Left kidney (tissue), 2 donors: ENCODE measurements around the gene DNAH1. TPM values are rescaled to one million over a fixed set of nuclear protein-coding genes. Genes with fewer than 3 reads are reported as not detected.

Experiments used
- DNase-seq: peaks from one replicate; pipeline ENCODE4 v3.0.0-alpha.2; 2013
- polyA plus RNA-seq: library from polyadenylated mRNA; unstranded; fragments of 120-200 nt; gene quantifications from one replicate; pipeline ENCODE4 v1.2.1, GENCODE V29; 2013; ENCODE audit not compliant: insufficient read length

DNAH1 gene
- polyA plus RNA-seq, 1 donor: 14.8 TPM

GRCh38 chr3:52357151-52358080 lies 41.3 kb downstream of the DNAH1 start:
- no peak for DNase-seq

- DNase-seq: no peak
Observed at GRCh38 chr3:52358362-52358940, 42.3 kb downstream of the DNAH1 start.

DNA sequence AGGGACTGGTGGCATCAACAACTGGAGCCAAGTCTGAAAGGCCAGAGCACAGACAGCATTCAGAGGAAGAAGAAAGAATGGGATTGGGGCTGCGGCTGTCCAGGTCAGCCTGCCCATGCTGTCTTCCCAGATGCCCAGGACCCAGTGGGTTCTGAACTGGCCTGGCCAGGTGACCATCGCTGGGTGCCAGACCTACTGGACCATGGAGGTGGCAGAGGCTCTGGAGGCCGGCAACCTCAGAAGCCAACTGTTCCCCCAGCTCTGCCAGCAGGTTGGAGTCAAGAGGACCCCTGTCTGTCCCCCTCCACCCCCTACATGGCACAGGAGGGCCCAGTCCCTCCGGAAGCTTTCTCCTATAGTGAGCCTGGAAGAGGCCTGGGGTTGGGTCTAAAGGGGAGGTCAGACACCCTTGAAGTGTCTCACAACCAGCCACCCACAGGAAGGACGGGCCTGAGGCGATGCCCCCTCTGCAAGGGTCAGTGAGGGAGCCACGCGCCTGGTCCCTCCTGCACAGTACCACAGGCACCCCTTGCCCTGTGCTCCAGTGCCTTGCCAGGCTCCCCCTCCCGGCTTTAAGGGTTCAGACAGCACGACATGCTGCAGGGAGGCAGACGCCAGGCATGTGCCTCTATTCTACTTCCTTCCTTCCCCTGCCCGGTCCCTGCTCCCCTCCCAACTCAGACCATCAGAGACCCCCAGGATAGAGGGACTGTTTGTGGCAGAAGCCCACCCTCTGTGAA lies 43.2 kb downstream of the DNAH1 start:
- DNase-seq: no peak

DNA sequence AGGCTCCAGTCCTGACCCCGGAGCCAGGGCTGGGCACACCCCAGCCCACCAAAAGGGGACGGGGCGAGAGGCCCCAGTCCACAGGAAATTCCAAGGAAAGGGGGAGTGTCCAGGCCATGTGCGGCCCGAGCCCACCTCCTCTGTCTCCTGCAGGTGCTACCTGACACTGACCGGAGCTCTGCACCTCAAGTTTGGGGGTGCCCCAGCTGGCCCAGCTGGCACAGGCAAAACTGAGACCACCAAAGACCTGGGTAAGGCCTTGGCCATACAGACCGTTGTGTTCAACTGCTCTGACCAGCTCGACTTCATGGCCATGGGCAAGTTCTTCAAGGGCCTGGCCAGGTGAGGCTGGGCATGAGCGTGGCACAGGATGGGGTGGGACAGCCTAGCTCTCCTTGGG lies 44.9 kb downstream of the DNAH1 start:
- DNase-seq: no peak

GRCh38 chr3:52361454-52361853 lies 45.3 kb downstream of the DNAH1 start:
- DNase-seq: no peak

GRCh38 chr3:52361898-52362297 lies 45.8 kb downstream of the DNAH1 start:
- peak; percentile 43 for DNase-seq

DNA sequence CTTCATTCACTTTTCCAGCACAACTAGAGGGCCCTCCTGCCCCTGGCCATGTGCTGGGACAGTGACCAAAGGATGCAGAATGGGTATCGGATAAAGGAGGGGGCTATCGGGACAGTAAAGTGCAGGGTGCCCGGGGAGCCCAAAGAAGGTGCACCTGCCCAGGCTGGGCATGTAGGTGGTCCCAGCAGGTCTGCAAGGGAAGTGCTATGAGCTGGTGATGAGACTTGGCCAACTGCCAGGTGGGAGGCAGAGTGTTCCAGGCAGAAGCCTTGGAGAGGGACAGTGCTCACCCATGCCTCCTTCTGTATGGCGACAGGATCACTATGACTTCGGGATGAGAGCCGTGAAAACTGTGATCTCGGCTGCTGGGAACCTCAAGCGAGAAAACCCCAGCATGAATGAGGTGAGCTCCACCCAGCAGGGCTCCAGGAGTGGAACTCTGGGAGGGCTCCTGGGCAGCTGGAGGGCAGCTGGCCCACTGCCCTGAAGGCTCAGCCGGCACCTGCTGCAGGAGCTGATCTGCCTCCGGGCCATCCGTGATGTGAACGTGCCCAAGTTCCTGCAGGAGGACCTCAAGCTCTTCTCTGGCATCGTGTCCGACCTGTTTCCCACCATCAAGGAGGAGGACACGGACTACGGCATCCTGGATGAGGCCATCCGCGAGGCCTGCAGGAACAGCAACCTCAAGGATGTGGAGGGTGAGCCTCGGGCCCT lies 48.4 kb downstream of the DNAH1 start:
- DNase-seq: no peak

DNA sequence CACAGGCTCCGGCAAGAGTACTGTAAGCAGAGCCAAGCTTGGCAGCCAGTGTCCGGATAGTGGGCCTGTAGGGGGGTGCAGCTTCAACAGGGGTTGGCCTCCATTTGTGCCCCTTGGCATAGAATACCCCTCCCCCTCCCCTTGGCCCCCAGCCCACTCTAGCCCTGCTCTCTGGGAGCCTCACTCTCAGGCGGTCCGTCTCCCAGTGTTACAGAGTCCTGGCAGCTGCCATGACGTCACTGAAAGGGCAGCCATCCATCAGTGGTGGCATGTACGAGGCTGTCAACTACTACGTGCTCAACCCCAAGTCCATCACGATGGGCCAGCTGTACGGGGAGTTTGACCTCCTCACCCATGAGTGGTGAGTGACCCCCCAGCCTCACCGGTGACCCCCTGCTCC lies 50.4 kb downstream of the DNAH1 start:
- DNase-seq: no peak

DNA sequence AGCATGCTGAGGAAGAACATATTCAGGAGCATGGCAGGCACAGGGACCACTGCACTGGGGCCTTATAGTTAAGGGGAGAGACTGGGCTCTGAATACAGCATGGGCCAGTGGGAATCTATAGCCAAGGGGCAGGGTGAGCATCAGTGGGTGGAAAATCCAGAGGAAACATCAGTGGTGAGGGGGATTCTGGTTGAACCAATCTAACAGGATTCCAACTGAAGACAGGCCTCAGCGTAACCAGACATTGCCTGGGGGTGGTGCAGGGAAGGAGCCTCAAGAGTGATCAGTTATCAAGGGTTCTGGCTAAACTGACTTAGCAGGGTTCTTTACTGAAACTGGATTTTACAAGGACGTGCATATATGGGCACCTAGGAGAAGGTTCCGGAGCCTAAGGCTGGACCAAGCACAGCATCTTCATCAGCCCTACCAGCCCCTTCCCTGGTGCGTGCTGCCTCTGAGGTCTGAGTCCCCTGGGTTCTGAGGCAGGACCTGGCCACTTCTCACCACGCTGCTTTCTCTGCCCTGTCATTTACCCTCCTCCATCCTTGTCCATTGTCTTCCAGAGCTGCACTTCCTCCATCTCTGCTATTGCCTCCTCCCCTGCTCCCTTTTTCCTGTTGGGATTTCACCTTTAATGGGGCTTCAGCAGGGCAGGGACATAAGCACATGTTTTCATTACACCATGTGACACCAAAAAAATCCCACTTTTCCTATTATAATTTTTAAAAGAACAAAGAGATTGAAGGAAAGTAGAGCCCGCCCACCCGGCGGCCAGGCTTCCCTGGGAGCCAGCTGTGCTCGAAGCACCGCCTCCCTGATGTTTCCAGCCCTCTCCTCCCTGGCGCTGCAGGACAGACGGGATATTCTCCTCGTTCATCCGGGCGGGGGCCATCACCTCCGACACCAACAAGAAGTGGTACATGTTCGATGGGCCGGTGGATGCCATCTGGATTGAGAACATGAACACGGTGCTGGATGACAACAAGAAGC lies 52.1 kb downstream of the DNAH1 start:
- no peak for DNase-seq

DNA sequence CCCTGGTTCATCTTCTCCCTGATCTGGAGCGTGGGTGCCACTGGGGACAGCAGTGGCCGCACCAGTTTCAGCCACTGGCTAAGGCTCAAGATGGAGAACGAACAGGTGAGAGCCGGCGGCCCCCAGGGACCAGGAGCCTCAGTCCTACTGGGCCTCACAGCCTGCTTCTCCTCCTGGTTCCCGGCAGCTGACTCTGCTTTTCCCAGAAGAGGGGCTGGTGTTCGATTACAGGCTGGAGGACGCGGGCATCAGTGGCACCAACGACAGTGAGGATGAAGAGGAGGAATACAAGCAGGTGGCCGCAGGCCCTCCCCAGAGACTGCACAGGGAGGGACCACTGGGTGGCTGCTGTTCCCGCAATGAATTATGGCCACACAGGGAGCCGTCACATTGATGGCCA lies 54.4 kb downstream of the DNAH1 start:
- no peak for DNase-seq

DNA sequence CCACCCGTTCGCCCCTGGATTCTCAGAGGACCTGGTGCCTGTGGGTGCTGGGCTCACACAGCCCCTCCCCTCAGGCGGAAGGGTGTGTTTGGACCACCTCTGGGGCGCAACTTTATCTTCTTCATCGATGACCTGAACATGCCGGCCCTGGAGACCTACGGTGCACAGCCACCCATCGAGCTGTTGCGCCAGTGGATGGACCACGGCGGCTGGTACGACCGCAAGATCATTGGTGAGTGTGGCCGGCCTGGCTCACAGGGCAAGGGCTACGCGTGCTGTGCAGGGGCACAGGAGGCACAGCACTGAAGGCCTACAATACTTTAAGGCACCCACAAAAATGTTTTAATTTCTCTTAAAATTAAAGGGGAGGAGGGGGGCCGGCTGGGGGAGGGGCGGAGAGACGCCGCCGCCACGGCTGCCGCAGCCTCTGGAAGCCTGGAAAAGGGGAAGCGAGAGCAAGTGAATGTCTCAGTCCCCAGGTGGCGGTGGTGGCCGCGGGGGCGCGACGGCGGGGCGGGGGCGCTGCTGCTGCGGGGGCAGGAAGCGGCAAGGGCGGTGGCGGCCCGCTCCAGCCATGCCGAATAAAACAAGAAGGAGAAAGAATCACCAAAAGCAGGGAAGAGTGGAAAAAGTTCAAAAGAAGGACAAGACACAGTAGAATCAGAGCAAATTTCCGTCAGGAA lies 56.8 kb downstream of the DNAH1 start:
- DNase-seq: no peak

- no peak for DNase-seq
Observed at GRCh38 chr3:52373676-52374075, 57.6 kb downstream of the DNAH1 start.

- no peak for DNase-seq
Observed at GRCh38 chr3:52374173-52374572, 58.1 kb downstream of the DNAH1 start.

DNA sequence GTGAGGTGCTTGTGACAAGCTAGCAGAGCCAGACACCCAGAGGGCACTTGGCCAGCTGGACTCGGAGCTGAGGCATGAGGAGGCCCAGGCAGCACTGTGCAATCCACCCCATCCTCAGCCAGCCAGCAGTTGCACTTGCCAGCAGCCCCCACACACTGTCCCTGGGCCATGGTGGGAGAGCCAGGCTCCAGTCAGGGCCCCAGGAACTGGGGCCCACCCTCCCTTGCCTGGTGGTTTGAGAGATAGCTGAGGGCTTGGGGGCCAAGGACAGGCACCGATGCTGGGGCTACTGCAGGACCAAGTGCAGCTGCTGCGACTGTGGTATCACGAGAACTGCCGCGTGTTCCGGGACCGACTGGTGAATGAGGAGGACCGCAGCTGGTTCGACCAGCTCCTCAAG lies 63.5 kb downstream of the DNAH1 start:
- no peak for DNase-seq

- no peak for DNase-seq
Observed at GRCh38 chr3:52380023-52380422, 63.9 kb downstream of the DNAH1 start.

GRCh38 chr3:52381623-52382022 lies 65.5 kb downstream of the DNAH1 start:
- no peak for DNase-seq

DNA sequence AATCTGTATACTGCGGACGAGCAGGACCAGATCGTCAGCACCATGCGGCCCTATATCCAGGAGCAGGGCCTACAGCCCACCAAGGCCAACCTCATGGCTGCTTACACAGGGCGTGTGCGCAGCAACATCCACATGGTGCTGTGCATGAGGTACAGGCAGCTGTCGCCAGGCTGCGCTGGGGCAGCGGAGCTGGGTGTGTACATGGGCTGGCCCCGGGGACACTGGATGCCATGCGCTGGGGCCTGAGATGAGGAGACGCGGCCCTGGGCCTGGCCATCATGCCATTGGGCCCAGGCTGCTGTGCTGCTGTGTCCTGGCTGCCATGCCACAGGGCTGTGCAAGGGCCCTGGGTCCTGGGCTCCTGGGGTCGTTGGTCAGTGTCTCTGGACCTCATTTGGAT lies 67.3 kb downstream of the DNAH1 start:
- DNase-seq: no peak

GRCh38 chr3:52384019-52384761 lies 68.1 kb downstream of the DNAH1 start:
- DNase-seq: no peak

DNA sequence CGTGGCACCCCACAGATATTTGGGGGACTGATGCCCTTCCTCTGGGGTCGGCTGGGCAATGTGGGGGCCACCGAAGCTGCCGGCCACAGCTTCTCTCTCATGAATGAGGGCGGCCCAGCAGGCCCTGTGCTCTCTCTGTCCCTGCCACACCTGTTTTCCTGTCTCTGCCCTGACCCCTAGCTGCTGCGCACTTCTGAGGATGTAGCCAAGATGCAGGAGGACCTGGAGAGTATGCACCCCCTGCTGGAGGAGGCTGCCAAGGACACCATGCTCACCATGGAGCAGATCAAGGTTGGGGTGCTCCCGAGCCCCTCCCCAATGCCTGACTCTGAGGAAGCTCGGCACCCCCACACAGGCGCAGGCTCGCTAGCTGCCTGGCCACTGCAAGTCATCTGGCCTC lies 69.0 kb downstream of the DNAH1 start:
- peak; percentile 45 for DNase-seq

DNA sequence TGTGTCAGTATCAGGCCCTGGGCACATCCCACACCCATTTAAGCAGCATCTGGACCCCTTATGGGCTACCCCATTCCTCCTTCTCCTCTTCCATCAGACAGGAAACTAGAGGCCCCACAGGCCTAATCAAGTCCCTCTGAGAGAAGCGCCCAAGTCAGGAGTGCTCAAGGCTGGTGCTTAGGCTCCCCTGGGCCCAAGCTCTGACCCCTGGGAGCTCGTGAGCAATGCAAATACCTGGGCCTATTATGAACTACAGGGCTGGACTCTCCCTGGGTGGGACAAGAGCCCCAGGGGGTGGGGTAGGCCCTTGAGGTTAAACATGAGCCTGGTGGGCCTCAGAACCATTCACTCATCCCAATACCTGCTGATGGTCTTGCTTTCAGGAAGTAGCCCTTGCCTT lies 71.4 kb downstream of the DNAH1 start:
- DNase-seq: no peak
